PFSK-1 (cell line): Measurements from ENCODE around the gene DOHH.

Experiments
- FOXP2 ChIP-seq: optimal IDR thresholded peaks from 2 replicates; pipeline ENCODE3; 2011; ENCODE audit warnings: borderline replicate concordance, control low read depth, inconsistent platforms; ENCODE audit not compliant: insufficient read depth; ENCODE audit errors: extremely low read length, extremely low read depth
- POLR2AphosphoS5 ChIP-seq: IDR thresholded peaks from 2 replicates; pipeline ENCODE4 v1.6.1; 2012; ENCODE audit warnings: low read depth, mild to moderate bottlenecking, control low read depth, low read length, moderate library complexity
- SIN3A ChIP-seq: IDR thresholded peaks from 2 replicates; pipeline ENCODE4 v1.6.1; 2012; ENCODE audit warnings: mild to moderate bottlenecking, low read length, moderate library complexity, borderline replicate concordance; ENCODE audit not compliant: insufficient read depth
- TAF1 ChIP-seq: IDR thresholded peaks from 2 replicates; pipeline ENCODE4 v1.6.1; 2012; ENCODE audit warnings: low read length, control low read depth, borderline replicate concordance; ENCODE audit not compliant: insufficient read depth
- TF ChIP-seq, protein P1 (sequence below), 2 experiments: IDR thresholded peaks; 2 replicates each; pipeline versions ENCODE4 v1.6.1 to v1.8.0; 2011 to 2012; ENCODE audit warnings: low read depth in 2 of 2, low read length in 2 of 2, control low read depth in 1 of 2, inconsistent platforms in 1 of 2, mild to moderate bottlenecking in 1 of 2, moderate library complexity in 1 of 2; ENCODE audit not compliant: insufficient read depth in 1 of 2

DNA sequence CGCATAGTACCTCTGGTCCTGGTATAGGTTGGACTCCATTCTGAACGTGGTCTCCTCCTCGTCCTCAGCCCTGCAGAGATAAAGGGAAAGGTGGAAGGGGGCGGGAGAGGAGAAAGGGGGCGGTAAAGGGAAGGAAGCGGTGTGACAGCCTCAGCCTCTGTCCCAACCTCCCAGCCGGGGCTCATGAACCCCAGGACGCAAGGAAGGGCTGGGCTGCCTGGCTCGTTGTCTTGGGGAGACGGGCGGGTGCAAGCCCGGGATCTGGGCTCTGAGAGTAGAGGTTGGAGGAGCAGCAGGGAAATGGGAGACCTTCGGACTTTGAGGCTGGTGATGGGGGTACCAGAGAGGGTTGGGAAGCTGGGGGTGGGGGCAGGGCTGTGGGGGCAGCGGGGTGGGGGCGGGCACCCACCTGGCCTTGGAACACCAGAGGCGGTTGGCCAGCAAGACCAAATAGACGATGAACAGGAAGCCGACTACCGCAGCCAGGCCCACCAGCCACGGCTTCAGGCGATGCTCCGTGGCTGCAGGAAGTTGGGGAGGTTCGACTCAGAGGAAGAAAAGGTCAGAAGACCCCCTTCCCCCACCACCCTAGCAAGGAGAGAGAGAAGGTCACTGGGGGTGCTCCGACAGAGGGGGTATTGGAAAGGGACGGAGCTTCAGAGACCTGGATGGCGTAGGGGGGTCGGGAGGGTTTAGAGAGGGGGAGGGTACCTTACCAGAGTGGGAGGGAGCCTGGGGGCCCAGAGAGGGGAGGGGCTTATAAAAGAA is 21.9 kb downstream of the DOHH start:
- TF ChIP-seq, protein P1, sequence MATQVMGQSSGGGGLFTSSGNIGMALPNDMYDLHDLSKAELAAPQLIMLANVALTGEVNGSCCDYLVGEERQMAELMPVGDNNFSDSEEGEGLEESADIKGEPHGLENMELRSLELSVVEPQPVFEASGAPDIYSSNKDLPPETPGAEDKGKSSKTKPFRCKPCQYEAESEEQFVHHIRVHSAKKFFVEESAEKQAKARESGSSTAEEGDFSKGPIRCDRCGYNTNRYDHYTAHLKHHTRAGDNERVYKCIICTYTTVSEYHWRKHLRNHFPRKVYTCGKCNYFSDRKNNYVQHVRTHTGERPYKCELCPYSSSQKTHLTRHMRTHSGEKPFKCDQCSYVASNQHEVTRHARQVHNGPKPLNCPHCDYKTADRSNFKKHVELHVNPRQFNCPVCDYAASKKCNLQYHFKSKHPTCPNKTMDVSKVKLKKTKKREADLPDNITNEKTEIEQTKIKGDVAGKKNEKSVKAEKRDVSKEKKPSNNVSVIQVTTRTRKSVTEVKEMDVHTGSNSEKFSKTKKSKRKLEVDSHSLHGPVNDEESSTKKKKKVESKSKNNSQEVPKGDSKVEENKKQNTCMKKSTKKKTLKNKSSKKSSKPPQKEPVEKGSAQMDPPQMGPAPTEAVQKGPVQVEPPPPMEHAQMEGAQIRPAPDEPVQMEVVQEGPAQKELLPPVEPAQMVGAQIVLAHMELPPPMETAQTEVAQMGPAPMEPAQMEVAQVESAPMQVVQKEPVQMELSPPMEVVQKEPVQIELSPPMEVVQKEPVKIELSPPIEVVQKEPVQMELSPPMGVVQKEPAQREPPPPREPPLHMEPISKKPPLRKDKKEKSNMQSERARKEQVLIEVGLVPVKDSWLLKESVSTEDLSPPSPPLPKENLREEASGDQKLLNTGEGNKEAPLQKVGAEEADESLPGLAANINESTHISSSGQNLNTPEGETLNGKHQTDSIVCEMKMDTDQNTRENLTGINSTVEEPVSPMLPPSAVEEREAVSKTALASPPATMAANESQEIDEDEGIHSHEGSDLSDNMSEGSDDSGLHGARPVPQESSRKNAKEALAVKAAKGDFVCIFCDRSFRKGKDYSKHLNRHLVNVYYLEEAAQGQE (IDR thresholded peaks at IDR 0.05; ENCODE audit: insufficient read depth in 1 of 2, low read depth in 2 of 2, low read length in 2 of 2) = no peak
- TF ChIP-seq POLR2AphosphoS5 (no peak), TAF1 (no peak), SIN3A (no peak), FOXP2 (no peak)
